NCI-H226 (cell line): Measurements from ENCODE around the gene ARRDC4.

ENCODE experiments used
- DNase-seq: peaks from one replicate; pipeline ENCODE4 v3.0.0-alpha.2; 2015

The ARRDC4 gene

GRCh38 chr15:97960364-97961066 lies at the start of gene ARRDC4:
ARRDC4 (plus strand) TSS chr15:97960703; CDS start chr15:97960862, 159 bp downstream.
- DNase-seq, result peak; percentile 100

GRCh38 chr15:97914711-97915110 lies 45.8 kb upstream of the ARRDC4 start:
- DNase-seq, result no peak

GRCh38 chr15:97915261-97915660 lies 45.2 kb upstream of the ARRDC4 start:
- no peak for DNase-seq

DNA sequence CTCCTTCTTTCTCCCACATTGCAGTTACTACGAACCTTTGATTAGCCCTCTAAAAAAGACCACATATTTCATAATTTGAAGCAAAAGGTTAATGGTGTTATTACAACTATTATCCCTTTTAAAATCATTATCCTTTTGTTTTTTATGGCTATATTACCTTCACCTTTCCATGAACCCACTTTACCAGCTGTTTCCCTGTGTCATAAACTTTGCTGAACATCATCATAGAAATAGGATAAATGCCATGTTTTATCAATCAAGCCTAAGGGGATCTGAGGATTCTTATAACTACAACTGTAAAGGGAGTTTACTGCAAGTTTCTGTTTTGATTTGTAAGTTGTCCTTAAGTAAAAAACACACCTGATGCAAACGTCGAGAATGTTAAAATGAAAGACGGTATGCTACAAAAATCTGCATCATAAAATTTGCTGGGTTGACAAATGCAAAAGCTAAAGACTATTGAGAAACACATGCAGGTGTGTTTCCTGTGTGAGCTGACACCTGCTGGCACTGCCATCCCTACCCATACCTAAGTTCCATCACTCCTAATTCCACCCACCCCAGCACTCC lies 39.1 kb upstream of the ARRDC4 start:
- DNase-seq, result no peak

DNA sequence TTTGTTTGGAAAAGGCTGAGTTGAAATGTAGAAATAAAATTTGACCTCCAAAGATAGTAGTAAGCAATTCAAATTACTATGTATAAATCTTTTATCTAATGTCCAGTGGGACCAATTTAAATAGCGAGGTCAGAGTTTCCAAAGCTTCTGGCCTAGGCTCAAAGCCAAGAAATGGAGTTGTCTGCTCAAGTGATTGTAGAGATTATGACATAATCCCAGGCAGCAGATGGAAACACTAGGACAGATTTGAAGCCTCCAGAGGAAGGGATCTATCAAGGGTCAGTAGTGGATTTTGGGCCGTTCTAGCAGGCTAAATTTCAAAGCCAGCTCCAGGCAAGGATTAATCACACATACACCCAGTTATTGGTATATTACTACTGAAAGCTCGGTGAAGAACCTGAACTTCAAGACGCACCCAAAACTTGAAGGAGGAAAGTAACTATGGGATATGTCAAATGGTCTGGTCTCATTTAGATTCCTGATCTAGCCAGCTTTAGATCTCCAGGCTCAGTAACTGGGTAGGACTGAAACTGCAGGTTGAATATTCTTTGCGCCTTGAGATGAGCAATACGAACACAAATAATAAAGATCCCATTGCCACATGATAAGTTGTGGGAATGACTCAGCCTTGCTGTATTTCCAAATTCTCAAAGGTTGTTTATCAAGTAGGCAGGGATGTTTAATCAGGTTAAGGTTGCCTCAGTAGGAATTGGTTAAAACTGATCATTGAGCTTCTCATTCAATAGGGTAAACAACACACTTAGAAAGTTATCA lies 30.9 kb upstream of the ARRDC4 start:
- DNase-seq, result no peak

GRCh38 chr15:97930230-97930629 lies 30.3 kb upstream of the ARRDC4 start:
- no peak for DNase-seq

DNA sequence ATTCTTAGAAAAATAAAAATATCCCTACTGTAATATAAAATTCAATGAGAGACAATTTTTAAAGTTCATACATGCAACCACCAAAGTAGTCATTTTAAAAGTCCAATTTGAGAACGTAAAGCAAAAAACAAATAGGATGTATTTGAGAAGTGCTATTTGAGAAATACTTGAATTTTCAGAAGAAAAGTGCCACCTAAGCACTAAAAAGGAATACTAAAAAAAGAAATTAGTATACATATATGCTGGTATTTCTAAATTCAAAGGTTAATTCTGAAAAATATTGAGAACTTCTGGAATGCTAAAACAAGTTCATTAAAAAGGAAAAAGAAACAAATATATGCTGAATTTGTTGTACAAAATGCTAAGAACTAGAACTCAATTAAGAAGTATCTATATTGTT lies 29.2 kb upstream of the ARRDC4 start:
- DNase-seq, result no peak

- DNase-seq, result no peak
Observed at GRCh38 chr15:97933589-97933988, 26.9 kb upstream of the ARRDC4 start.

DNA sequence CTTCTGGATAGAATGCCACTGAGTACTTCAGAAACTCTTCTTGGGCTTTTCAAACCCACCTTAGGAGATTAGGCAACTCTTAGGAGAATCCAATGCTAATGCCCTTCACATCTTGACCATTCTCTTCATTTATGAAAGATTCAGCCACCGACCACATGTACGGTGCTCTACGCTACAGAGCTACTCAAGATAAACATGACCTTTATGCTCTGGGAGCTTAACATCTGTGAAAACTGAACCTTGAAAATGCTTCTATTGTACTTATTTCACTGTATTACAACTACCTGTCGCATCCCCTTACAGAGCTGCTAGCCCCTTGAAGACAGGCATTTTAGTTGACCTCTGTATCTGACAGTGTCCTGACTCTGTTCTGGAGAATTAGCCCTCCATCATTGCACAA lies 19.5 kb upstream of the ARRDC4 start:
- DNase-seq, result no peak

DNA sequence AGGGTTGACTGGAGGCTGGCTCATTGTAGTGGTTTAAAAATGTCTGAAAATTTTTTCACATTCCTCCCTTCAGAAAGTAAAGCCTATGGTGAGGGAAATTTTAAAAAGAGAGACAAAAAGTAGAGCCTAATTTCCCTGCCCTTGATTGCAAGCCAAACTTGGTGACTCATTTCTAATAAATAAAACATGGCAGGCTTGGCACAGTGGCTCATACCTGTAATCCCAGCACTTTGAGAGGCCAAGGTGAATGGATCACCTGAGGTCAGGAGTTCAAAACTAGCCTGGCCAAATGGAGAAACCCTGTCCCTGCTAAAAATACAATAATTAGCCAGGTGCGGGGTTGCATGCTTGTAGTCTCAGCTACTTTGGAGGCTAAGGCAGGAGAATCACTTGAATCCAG lies 18.9 kb upstream of the ARRDC4 start:
- no peak for DNase-seq

DNA sequence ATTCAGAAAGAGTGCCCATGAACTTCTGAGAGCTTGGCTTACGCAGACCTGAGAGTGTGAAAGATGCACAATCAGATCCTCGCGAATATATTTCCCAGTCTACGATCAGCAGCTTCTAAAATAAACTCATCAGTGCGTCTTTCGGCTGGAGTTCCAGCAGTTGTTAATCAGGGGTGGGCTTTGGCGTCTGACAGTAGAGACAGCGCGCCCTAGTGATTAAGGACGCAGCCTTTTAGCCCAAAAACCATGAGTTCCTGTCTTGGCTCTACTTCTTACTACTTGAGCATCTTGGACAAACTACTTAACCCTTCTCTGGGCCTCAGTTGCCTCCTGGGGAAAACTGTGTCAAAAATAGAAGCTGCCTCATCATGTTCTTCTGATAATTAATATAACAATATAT lies 15.8 kb upstream of the ARRDC4 start:
- DNase-seq, result no peak

DNA sequence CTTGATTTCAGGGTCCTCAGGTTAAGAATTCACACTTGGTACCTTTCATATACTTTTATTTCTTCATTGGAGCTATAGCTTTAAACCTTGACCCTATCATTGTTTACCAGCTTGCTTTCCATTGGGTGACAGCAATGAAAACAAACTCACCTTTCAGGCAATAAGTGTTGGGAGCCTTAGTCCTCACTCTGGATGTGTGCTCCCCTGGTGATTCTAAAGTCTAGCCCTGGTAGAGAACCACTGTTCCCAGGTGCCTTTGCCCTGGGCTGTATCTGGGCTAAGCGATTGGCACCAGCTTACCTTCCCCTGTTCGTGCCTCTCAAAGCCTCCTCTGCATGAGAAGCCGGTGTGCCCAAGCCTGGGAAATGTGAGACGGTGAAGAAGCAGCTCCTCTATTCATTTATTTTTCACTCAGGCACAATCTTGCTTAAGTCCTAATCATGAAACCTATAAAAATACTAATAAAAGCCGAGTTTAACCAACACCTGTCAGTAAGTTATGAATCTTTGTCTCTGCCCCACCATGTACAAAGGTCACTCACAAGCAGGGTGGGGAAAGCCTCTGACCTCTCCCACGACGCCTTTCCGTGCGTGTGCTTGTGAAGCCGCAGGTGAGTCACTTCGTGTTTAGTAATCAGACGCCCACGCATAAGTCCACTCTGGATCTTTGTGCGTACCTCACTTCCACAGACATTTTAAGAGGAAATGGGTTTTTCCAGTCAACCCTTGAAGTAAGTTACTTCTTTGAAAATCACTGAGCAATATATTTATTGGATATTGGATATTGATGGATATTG lies 12.8 kb upstream of the ARRDC4 start:
- DNase-seq, result no peak

DNA sequence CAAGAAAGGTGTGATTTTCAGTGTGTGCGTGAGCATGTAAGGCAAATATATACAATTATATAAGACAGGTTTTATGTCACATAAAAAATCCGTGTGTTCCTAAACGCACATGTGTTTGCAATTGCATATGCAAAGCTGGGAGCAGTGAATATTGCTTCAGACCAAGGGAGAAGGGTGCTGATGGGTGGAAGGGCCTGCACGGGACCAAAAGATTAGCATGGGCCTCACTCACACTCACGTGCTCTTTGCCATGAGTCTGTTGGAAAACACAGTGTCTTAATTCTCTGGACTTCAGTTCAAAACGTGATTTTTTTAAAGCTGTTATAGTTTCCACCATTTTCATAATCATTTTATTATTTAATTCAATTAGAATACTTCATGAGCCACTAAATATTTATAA lies 7.2 kb upstream of the ARRDC4 start:
- DNase-seq, result no peak

- no peak for DNase-seq
Observed at GRCh38 chr15:97953748-97954147, 6.8 kb upstream of the ARRDC4 start.

DNA sequence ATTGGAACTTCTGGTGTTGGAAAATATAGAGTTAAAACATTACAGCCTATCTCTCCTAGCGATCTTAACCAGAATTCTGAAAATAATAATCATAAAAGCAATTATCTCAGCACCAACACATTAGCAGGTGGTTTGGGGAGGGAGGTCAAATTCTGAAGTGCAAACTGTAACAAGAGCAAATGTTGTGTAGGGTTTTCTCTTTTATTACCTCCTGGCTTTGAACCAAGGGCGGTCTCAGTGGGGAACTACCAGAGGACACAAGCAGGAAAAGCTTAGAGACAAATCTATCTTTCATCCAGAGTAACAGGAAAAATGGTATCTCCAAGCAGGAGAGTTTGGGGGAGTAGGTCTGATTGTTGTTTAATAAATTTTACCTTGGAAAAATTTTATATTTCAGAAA lies 5.5 kb upstream of the ARRDC4 start:
- no peak for DNase-seq

- no peak for DNase-seq
Observed at GRCh38 chr15:97955529-97955928, 5.0 kb upstream of the ARRDC4 start.

DNA sequence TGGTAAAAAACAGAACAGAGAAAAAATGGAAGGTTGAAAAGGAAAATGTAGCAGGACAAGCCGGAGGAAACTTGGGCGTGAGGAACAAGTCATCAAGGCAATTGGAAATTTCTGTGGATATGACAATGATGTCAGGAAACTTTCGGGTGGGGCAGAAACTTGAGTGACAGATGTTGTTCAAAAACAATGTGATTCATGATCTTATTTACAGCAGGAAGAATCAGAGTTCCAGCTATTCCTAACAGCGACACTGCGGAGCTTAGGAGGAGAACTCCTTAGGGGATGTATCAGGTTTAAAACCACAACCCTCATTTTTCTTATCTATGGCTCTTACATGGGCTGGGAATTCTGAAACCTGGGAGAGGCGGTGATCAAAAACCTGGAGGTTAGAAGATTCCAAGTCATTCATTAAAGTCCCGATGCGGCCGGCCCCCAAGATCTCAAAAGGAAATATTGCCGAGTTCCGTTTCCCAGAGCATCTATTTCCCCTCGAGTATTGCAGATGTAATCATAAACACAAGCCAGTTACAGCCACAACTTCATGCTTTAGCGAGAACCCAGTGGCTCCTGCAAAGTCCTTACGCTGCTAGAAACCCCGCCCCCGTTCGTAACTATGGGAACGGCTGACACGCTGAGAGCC lies 659 bp upstream of the ARRDC4 start:
- DNase-seq, result no peak

- DNase-seq, result no peak
Observed at GRCh38 chr15:97961067-97961954, 808 bp downstream of the ARRDC4 start.

DNA sequence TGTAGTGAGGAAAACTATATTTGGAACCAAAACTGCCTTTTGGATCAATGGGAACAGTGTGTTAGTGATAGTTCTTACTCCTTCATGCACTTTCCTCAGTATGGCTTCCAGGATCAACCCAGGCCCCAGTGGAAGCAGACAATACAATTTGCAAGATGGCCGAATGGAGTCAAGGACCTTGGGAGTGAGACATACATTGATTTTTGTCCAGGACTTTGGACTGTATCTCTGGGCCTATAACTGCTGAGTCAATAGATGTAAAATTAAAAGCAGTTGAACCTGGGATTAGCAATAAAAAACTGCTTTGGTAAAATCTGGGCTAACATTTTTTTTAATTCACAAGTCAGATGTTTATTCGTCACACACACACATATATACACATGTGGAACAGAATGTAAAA lies 1.8 kb downstream of the ARRDC4 start:
- no peak for DNase-seq

GRCh38 chr15:97963779-97964178 lies 3.3 kb downstream of the ARRDC4 start:
- DNase-seq, result no peak

DNA sequence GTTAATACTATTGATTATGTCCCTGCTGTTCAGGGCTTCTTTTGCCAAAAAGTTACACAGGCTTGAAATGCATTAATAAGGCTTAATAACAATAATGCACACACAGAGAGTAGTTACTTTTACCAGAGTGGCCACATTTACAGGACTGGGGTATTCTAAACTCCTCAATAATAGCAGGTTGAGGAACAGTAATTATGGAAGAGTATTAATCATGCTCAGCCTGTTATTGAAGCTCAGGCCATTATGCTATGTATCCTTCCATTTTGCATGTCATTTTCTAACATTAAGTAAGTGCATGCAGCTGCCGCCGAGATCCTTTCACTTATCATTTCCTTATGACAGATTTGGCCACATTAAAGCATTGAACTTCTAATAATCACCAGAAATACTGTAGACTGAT lies 5.7 kb downstream of the ARRDC4 start:
- no peak for DNase-seq
